ENCODE measurements around the gene MAPRE2.

The MAPRE2 gene

GRCh38 chr18:35063875-35064690 is 22.9 kb downstream of the MAPRE2 start:
- no peak for DNase-seq

- DNase-seq = no peak
Measured at GRCh38 chr18:35067454-35067853, 26.2 kb downstream of the MAPRE2 start.

DNA sequence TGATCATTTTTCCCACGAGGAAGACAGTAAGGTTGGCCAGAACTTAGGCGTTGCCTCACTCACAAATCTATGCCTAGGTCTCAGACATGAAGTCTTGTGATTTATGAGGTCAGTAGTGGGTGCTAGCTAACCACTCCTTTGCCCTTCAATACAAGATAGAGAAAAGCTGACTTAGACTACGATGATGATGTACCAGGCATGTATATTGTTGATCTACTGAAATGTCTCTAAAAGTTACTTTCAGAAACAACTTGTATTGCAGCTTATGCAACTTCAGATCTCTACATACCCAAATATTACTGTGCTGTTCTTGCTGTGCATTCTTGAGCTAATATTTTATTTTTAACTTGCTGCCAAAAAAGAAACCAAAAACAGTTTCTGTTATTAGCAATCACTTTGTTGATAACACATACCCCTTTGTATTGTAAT is 30.6 kb downstream of the MAPRE2 start:
- DNase-seq = no peak

- DNase-seq = no peak
Measured at GRCh38 chr18:35072616-35073015, 31.4 kb downstream of the MAPRE2 start.

DNA sequence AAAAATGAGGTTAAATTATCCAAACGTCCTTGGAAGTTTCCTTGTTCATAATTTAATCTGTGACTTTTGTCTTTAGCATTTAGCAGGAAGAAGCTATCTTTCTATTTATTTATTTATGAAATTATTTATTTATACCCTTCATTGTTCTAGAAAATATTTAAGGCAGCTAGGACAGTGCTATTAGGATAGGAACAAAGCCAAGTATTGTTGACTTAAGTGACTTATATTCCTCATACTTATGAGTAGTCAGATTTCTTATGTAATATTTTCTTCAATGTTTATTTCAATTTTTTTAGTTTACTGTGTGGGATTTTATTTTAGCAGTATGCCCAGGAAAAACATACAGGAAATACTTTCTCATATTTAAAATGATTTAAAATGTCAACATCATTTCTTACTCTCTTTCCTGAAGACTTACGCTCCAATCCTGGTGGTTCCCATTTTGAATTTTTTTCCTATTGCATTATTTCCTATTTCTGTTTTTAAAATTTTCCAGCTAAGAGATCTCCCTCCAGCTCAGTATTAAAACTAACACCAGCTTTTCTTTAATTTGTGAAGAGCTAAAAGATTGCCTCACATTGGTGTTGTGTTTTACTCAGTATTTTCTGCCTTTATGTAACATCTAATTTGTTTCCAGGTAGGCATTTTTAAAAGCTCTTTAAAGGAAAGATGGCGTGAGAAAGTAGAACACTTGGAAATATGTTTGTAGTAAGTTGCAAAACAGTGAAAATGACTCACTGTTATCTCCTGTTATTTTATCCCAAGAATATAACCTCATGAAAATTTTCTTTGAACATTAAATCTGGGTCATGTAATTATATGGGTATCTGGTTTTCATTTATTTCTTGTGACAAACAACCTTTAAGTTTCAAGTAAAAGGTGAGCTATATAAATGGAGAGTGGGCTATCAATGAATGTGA is 32.2 kb downstream of the MAPRE2 start:
- no peak for DNase-seq

GRCh38 chr18:35074581-35074980 is 33.4 kb downstream of the MAPRE2 start:
- no peak for DNase-seq

- no peak for DNase-seq
Measured at GRCh38 chr18:35075132-35075531, 33.9 kb downstream of the MAPRE2 start.

GRCh38 chr18:35076135-35076924 is 35.1 kb downstream of the MAPRE2 start:
- DNase-seq = no peak

GRCh38 chr18:35077937-35078336 is 36.7 kb downstream of the MAPRE2 start:
- DNase-seq = no peak

GRCh38 chr18:35080058-35080457 is 38.8 kb downstream of the MAPRE2 start:
- no peak for DNase-seq

GRCh38 chr18:35083174-35083712 is 42.0 kb downstream of the MAPRE2 start:
- DNase-seq = no peak

GRCh38 chr18:35084494-35085449 is 43.6 kb downstream of the MAPRE2 start:
- DNase-seq = no peak

GRCh38 chr18:35085450-35086380 is 44.5 kb downstream of the MAPRE2 start:
- DNase-seq = no peak

- DNase-seq = no peak
Measured at GRCh38 chr18:35086704-35087103, 45.5 kb downstream of the MAPRE2 start.

GRCh38 chr18:35087726-35088125 is 46.5 kb downstream of the MAPRE2 start:
- DNase-seq = no peak

DNA sequence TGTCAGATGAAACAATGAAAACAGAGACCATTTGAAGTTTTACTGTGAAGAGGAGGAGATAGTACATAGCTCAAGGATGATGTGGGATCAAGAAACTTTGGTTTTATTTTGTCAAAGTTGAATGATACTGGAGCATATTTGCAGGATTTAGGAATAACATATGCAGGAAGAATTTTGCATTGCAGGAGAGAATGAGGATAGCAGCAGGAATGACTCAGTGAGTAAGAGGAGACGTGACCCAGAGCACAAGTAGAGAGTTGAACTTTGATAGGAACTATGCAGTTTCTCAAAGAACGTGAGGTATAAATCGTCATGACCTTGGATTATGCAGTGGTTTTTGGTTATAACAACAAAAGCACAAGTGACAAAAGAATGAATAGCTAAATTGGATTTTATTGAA is 47.7 kb downstream of the MAPRE2 start:
- DNase-seq = no peak

- DNase-seq = no peak
Measured at GRCh38 chr18:35089382-35089781, 48.2 kb downstream of the MAPRE2 start.

DNA sequence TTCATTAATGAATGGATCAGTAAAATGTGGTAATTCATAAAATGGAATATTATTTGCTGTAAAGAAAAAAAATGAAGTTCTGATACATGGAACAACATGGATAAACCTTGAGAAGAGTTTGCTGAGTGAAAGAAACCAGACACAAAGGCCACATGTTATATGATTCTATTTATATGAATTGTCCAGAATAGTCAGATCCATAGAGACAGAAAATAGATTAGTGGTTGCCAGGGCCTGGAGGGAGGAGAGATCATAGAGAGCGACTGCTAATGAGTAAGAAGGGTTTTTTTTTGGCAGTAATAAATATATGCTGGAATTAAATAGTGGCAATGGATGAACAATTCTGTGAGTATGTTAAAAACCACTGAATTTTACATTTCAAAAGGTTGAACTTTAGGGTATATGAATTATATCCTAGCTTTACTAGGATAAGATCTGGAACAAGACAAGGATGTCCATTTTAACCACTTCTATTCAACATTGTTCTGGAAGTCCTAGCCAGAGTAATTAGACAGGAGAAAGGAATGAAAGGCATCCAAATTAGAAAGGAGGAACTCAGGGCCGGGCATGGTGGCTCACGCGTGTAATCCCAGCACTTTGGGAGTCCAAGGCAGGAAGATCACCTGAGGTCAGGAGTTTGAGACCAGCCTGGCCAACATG is 48.8 kb downstream of the MAPRE2 start:
- no peak for DNase-seq

DNA sequence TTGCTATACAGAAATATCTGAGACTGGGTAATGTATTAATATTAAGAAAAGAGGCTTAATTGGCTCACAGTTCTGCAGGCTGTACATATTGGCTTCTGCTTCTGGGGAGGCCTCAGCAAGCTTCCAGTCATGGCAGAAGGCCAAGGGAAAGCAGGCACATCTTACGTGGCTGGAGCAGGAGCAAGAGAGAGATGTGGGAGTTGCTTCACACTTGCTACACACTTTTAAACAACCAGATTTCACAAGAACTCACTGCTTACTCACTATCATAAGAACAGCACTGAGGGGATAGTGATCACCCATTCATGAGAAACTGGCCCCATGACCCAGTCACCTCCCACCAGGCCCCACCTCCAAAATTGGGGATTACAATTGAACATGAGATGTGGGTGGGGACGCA is 50.6 kb downstream of the MAPRE2 start:
- no peak for DNase-seq

Measured in NCI-H1930 (cell line).